DOHH2 (cell line): ENCODE measurements around the gene NRAP.

Experiments
- H3F3A ChIP-seq: fragments of 200-600 bp; sonication (generic), shearing (Covaris generic); 2 replicates; pipeline ENCODE4 v1.6.0; 2016; ENCODE audit warnings: antibody characterized with exemption, mild to moderate bottlenecking; ENCODE audit not compliant: control insufficient read depth, insufficient read depth
- H3K27ac ChIP-seq: fragments of 200-600 bp; sonication (generic); 2 replicates; pipeline ENCODE4 v1.5.1; 2014; ENCODE audit warnings: low read depth, mild to moderate bottlenecking, low read length, moderate library complexity
- H3K27me3 ChIP-seq: fragments of 200-600 bp; sonication (generic); 2 replicates; pipeline ENCODE4 v1.6.1; 2014; ENCODE audit warnings: mild to moderate bottlenecking, low read length, mixed read lengths; ENCODE audit not compliant: control insufficient read depth
- H3K36me3 ChIP-seq: fragments of 200-600 bp; sonication (generic); 2 replicates; pipeline ENCODE4 v1.6.1; 2014; ENCODE audit warnings: mild to moderate bottlenecking, low read length, moderate library complexity, mixed read lengths; ENCODE audit not compliant: control insufficient read depth
- H3K4me1 ChIP-seq: fragments of 200-600 bp; sonication (generic); 2 replicates; pipeline ENCODE4 v1.6.1; 2014; ENCODE audit warnings: mild to moderate bottlenecking, low read length, mixed read lengths; ENCODE audit not compliant: control insufficient read depth
- H3K4me2 ChIP-seq: fragments of 200-600 bp; sonication (generic); 2 replicates; pipeline ENCODE4 v1.6.0; 2014; ENCODE audit warnings: mild to moderate bottlenecking, low read length, moderate library complexity
- H3K4me3 ChIP-seq: fragments of 200-600 bp; sonication (generic); 2 replicates; pipeline ENCODE4 v1.5.1; 2014; ENCODE audit warnings: mild to moderate bottlenecking, low read length, mixed read lengths
- H3K79me2 ChIP-seq: fragments of 200-600 bp; sonication (generic); 2 replicates; pipeline ENCODE4 v1.6.1; 2014; ENCODE audit warnings: mild to moderate bottlenecking, low read length, mixed read lengths; ENCODE audit not compliant: control insufficient read depth
- H3K9me2 ChIP-seq: fragments of 200-600 bp; sonication (generic); replicated peaks from 2 replicates; pipeline ENCODE4 v1.6.1; 2014; ENCODE audit warnings: mild to moderate bottlenecking, low read length, mixed read lengths; ENCODE audit not compliant: control insufficient read depth
- H3K9me3 ChIP-seq: fragments of 200-600 bp; sonication (generic); 2 replicates; pipeline ENCODE4 v1.6.1; 2014; ENCODE audit warnings: antibody characterized with exemption, low read length, mixed read lengths; ENCODE audit not compliant: control insufficient read depth, insufficient read depth
- H4K20me1 ChIP-seq: fragments of 200-600 bp; sonication (generic); 2 replicates; pipeline ENCODE4 v1.6.0; 2014; ENCODE audit warnings: low read depth, mild to moderate bottlenecking, antibody characterized with exemption, low read length, moderate library complexity; ENCODE audit not compliant: control insufficient read depth, insufficient read depth
- CTCF ChIP-seq: fragments of 200-600 bp; sonication (generic); IDR thresholded peaks from one replicate; pipeline ENCODE4 v1.5.1; 2014; ENCODE audit warnings: antibody characterized with exemption, mild to moderate bottlenecking, low read depth, low read length; ENCODE audit not compliant: poor library complexity, severe bottlenecking
- EZH2phosphoT487 ChIP-seq: fragments of 200-600 bp; sonication (generic); IDR thresholded peaks from 2 replicates; pipeline ENCODE4 v1.6.1; 2017; ENCODE audit warnings: borderline replicate concordance, mild to moderate bottlenecking, antibody characterized with exemption, low read length, moderate library complexity, mixed read lengths

NRAP gene

GRCh38 chr10:113554214-113554613 is 109.6 kb downstream of the NRAP start:
- Histone ChIP-seq H3K27ac (no peak overlapping the region), H4K20me1 (no peaks in the 10 kb centered on the region), H3K79me2 (no peaks in the 10 kb centered on the region), H3K4me3 (no peak overlapping the region), H3K4me1 (no peaks in the 10 kb centered on the region), H3K4me2 (no peak overlapping the region), H3K36me3 (no peaks in the 10 kb centered on the region), H3K9me2 (no peaks in the 10 kb centered on the region), H3F3A (no peaks in the 10 kb centered on the region), H3K9me3 (no peaks in the 10 kb centered on the region), H3K27me3 (0 out of 2 replicates have a peak, but pooled peaks cover 3% of the 10 kb centered on the region)
- TF ChIP-seq CTCF (no peak), EZH2phosphoT487 (no peak)

GRCh38 chr10:113553149-113553548 is 110.7 kb downstream of the NRAP start:
- Histone ChIP-seq H3K9me3 (no peaks in the 10 kb centered on the region), H3K4me3 (no peak overlapping the region), H3K4me1 (no peaks in the 10 kb centered on the region), H3K27me3 (0 out of 2 replicates have a peak, but pooled peaks cover 3% of the 10 kb centered on the region), H3F3A (no peaks in the 10 kb centered on the region), H3K9me2 (no peaks in the 10 kb centered on the region), H3K36me3 (no peaks in the 10 kb centered on the region), H3K4me2 (no peak overlapping the region), H3K27ac (no peak overlapping the region), H4K20me1 (no peaks in the 10 kb centered on the region), H3K79me2 (no peaks in the 10 kb centered on the region)
- no peak for TF ChIP-seq EZH2phosphoT487
- no peak for TF ChIP-seq CTCF

- no peaks in the 10 kb centered on the region for H3K9me2 ChIP-seq
- H3K4me2 ChIP-seq, result no peak within 1 kb of the TSS
- no peaks in the 10 kb centered on the region for H3K36me3 ChIP-seq
- H3F3A ChIP-seq, result no peaks in the 10 kb centered on the region
- no peak for TF ChIP-seq CTCF
- no peak for TF ChIP-seq EZH2phosphoT487
- no peak within 1 kb of the TSS for H3K27ac ChIP-seq
- H3K4me1 ChIP-seq, result no peaks in the 10 kb centered on the region
- H3K4me3 ChIP-seq, result no peak within 1 kb of the TSS
- 0 out of 2 replicates have a peak, but pooled peaks cover 3% of the 10 kb centered on the region for H3K27me3 ChIP-seq
- H4K20me1 ChIP-seq, result no peaks in the 10 kb centered on the region
- no peaks in the 10 kb centered on the region for H3K79me2 ChIP-seq
- no peaks in the 10 kb centered on the region for H3K9me3 ChIP-seq
Measured at GRCh38 chr10:113552701-113553100, 111.1 kb downstream of the NRAP start, which contains the start of gene HABP2. HABP2 (plus strand) TSS chr10:113553053; CDS start chr10:113553122, 69 bp downstream.
